Measurements from ENCODE around the gene L3MBTL4.

L3MBTL4 gene

DNA sequence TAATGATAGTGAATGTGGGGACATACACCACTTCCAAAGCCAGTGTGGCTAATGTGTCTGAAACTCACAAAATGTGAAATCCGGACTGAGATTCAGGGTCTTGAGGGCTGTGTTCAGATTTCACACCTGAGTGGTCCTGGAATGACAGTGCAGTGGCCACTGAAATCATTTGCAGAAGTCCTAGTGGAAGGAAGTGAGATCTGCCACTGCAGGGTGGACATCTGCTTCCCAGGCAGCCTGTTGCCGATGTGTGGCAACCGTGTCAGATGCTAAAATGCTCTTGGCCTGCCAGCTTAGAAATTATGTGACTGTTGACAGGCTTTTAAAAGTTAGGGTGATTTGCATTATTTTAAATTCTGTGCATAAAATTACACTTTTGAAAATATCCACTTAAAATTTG, 441.6 kb downstream of the L3MBTL4 start:
- Histone ChIP-seq H3K27me3 (replicated peaks) (no peaks in the 10 kb centered on the region), H3K27ac (no peak overlapping the region), H3K4me3 (ENCODE audit: low read depth, low read length) (no peak overlapping the region), H3K36me3 (replicated peaks) (no peaks in the 10 kb centered on the region)
- TF ChIP-seq, protein P1, sequence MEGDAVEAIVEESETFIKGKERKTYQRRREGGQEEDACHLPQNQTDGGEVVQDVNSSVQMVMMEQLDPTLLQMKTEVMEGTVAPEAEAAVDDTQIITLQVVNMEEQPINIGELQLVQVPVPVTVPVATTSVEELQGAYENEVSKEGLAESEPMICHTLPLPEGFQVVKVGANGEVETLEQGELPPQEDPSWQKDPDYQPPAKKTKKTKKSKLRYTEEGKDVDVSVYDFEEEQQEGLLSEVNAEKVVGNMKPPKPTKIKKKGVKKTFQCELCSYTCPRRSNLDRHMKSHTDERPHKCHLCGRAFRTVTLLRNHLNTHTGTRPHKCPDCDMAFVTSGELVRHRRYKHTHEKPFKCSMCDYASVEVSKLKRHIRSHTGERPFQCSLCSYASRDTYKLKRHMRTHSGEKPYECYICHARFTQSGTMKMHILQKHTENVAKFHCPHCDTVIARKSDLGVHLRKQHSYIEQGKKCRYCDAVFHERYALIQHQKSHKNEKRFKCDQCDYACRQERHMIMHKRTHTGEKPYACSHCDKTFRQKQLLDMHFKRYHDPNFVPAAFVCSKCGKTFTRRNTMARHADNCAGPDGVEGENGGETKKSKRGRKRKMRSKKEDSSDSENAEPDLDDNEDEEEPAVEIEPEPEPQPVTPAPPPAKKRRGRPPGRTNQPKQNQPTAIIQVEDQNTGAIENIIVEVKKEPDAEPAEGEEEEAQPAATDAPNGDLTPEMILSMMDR (IDR thresholded peaks at IDR 0.05; ENCODE audit: low read depth, low read length, missing control alignments) = no peak
- no peak for DNase-seq
- in situ Hi-C loops (cut with HindIII; ENCODE audit: low pct_ligation_motif_present, low sequenced_read_pairs) = no loop called here

DNA sequence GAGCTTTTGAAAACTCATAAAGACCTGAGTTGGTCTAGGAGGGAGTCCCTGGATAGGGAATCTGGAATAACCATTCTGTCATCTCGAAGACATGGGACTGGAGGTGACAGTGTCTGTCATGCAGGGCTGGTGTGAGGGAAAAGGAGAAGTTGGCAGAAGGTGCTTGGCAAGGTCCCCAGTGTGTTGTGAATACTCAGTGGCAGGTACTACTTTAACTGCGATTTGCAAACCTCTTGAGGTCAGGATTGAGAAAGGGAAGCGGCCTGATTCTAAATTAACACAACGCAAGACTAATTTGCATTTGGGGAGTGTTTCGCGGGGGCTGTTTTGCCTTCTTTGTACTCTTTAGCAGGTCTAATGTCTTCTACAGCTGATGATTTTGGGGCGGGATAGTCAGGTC, 442.4 kb downstream of the L3MBTL4 start:
- TF ChIP-seq, protein P1 (IDR thresholded peaks at IDR 0.05; ENCODE audit: low read depth, low read length, missing control alignments) = no peak
- no peak for DNase-seq
- in situ Hi-C loops (cut with HindIII; ENCODE audit: low pct_ligation_motif_present, low sequenced_read_pairs) = no loop called here

GRCh38 chr18:5969989-5970403, 444.7 kb downstream of the L3MBTL4 start:
- Histone ChIP-seq H3K27ac (no peak overlapping the region), H3K27me3 (replicated peaks) (no peaks in the 10 kb centered on the region), H3K4me3 (ENCODE audit: low read depth, low read length) (no peak overlapping the region), H3K36me3 (replicated peaks) (no peaks in the 10 kb centered on the region)
- TF ChIP-seq, protein P1 (IDR thresholded peaks at IDR 0.05; ENCODE audit: low read depth, low read length, missing control alignments) = no peak
- DNase-seq = no peak
- in situ Hi-C loops (cut with HindIII; ENCODE audit: low pct_ligation_motif_present, low sequenced_read_pairs) = no loop called here

More for the DNA sequence above, 442.4 kb downstream of the L3MBTL4 start:
- H3K27me3 ChIP-seq (replicated peaks) = no peaks in the 10 kb centered on the region
- no peak overlapping the region for H3K4me3 ChIP-seq (ENCODE audit: low read depth, low read length)
- H3K36me3 ChIP-seq (replicated peaks) = no peaks in the 10 kb centered on the region
- H3K27ac ChIP-seq = no peak overlapping the region

GRCh38 chr18:5969355-5969988, 445.2 kb downstream of the L3MBTL4 start:
- Histone ChIP-seq H3K27ac (no peak overlapping the region), H3K27me3 (replicated peaks) (no peaks in the 10 kb centered on the region), H3K36me3 (replicated peaks) (no peaks in the 10 kb centered on the region), H3K4me3 (ENCODE audit: low read depth, low read length) (no peak overlapping the region)
- TF ChIP-seq, protein P1 (IDR thresholded peaks at IDR 0.05; ENCODE audit: low read depth, low read length, missing control alignments) = no peak
- in situ Hi-C loops (cut with HindIII; ENCODE audit: low pct_ligation_motif_present, low sequenced_read_pairs) = no loop called here
- no peak for DNase-seq

- H3K27me3 ChIP-seq (replicated peaks) = no peaks in the 10 kb centered on the region
- no peaks in the 10 kb centered on the region for H3K36me3 ChIP-seq (replicated peaks)
- in situ Hi-C loops (cut with HindIII; ENCODE audit: low pct_ligation_motif_present, low sequenced_read_pairs) = no loop called here
- no peak overlapping the region for H3K27ac ChIP-seq
- no peak overlapping the region for H3K4me3 ChIP-seq (ENCODE audit: low read depth, low read length)
- no peak for DNase-seq
- TF ChIP-seq, protein P1 (IDR thresholded peaks at IDR 0.05; ENCODE audit: low read depth, low read length, missing control alignments) = no peak
Observed at GRCh38 chr18:5967666-5968065, 447.0 kb downstream of the L3MBTL4 start.

DNA sequence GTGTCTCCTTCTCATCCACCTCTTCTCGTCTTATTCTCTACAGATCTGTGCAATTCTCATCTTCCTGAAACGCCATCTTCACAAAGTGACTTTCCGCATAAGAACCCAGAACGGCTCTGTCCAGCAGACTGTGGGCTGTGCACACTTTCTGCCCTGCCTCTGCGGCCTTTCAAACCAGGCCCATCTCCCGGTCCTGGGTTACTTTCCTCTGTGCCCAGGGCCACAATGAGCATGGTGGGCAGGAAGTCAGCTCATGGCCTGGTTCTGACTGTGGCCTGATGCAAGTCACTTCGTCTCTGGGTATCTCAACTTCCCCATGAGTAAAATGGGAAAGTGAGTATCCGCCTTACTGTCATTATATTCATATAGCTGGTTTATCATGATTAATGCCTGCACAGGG, 447.7 kb downstream of the L3MBTL4 start:
- Histone ChIP-seq H3K27ac (no peak overlapping the region), H3K4me3 (ENCODE audit: low read depth, low read length) (no peak overlapping the region), H3K27me3 (replicated peaks) (no peaks in the 10 kb centered on the region), H3K36me3 (replicated peaks) (no peaks in the 10 kb centered on the region)
- in situ Hi-C loops (cut with HindIII; ENCODE audit: low pct_ligation_motif_present, low sequenced_read_pairs) = no loop called here
- TF ChIP-seq, protein P1 (IDR thresholded peaks at IDR 0.05; ENCODE audit: low read depth, low read length, missing control alignments) = no peak
- no peak for DNase-seq
